GM12873 (cell line): ENCODE measurements around the gene ZNF324B.

Experiments
- CTCF ChIP-seq: IDR thresholded peaks from 2 replicates; pipeline ENCODE4 v1.5.1; 2012; ENCODE audit warnings: low read depth, mild to moderate bottlenecking, moderate library complexity, low read length, control low read depth; ENCODE audit not compliant: insufficient read depth; ENCODE audit errors: missing control alignments

The ZNF324B gene

GRCh38 chr19:58480831-58481230 lies 29.4 kb downstream of the ZNF324B start:
- TF ChIP-seq CTCF, result no peak

- no peak for TF ChIP-seq CTCF
Observed at GRCh38 chr19:58482372-58482771, 30.9 kb downstream of the ZNF324B start.

- TF ChIP-seq CTCF, result no peak
Observed at GRCh38 chr19:58483776-58484175, 32.4 kb downstream of the ZNF324B start.

- TF ChIP-seq CTCF, result peak; percentile 36
Observed at GRCh38 chr19:58484349-58484748, 32.9 kb downstream of the ZNF324B start.

- no peak for TF ChIP-seq CTCF
Observed at GRCh38 chr19:58491393-58491792, 40.0 kb downstream of the ZNF324B start.

GRCh38 chr19:58492265-58492664 lies 40.8 kb downstream of the ZNF324B start:
- TF ChIP-seq CTCF, result no peak

- TF ChIP-seq CTCF, result no peak
Observed at GRCh38 chr19:58497634-58498170, 46.3 kb downstream of the ZNF324B start.
